NCI-H345 (cell line): ENCODE data around the gene GSTM4.
"Not testable (repeated sequence)": the region's sequence is repeated elsewhere in the genome, so short reads cannot be mapped to it uniquely, and the experiment has no call there.

Source experiments
- DNase-seq: peaks from one replicate; lab custom pipeline; 2025; lab: John Stamatoyannopoulos, UW

The GSTM4 gene

GRCh38 chr1:109704173-109704572, 48.3 kb downstream of the GSTM4 start:
- DNase-seq = no peak

DNA sequence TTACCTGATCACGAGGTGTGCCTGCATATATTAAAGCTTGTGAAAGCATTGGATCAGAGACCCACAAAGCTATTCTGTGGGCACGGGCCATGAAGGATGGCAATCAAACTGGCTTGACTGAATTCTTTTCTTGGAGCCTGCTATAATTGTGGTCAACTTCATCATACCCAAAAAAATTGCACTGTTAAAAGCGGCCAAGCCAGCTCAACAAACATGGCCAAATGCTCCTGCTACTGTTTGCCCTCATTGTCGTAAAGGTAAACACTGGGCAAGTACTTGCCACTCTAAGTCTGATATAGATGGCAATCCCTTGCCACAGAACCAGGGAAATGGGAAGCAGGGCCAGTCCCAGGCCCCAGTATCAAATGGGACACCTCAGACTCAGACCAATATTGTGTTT, 49.5 kb downstream of the GSTM4 start:
- DNase-seq = no peak

- not testable (repeated sequence) for DNase-seq
Observed at GRCh38 chr1:109708949-109709348, 53.0 kb downstream of the GSTM4 start.

DNA sequence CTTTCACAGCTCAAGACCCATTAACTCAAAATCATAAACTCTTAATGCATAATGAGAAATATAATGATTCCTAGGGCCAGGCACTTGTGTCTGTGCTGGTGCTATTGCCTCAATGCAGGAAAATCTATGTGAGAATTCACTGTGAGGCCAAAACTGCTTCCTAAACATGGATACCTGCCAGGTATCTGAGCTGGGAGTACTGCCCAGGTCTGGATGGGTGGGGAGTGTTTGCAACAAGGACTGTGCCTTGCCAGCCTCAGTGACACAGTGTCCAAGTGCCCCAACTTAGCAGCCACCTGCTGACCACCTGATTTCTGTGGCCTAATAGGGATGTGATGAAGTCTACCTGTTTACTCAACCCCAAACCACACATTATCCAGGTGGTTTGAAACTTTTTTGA, 53.9 kb downstream of the GSTM4 start:
- DNase-seq = not testable (repeated sequence)
